WI38 (cell line): ENCODE measurements around the gene TSG101.

Source experiments
- H3K4me3 ChIP-seq: 2 replicates; pipeline ENCODE4 v1.5.1; 2011; ENCODE audit warnings: low read depth, mild to moderate bottlenecking, control low read depth, low read length
- TF ChIP-seq, protein P1 (sequence below): IDR thresholded peaks from 2 replicates; pipeline ENCODE4 v1.5.1; 2012; ENCODE audit warnings: low read depth, mild to moderate bottlenecking, control low read depth, low read length

Gene TSG101

DNA sequence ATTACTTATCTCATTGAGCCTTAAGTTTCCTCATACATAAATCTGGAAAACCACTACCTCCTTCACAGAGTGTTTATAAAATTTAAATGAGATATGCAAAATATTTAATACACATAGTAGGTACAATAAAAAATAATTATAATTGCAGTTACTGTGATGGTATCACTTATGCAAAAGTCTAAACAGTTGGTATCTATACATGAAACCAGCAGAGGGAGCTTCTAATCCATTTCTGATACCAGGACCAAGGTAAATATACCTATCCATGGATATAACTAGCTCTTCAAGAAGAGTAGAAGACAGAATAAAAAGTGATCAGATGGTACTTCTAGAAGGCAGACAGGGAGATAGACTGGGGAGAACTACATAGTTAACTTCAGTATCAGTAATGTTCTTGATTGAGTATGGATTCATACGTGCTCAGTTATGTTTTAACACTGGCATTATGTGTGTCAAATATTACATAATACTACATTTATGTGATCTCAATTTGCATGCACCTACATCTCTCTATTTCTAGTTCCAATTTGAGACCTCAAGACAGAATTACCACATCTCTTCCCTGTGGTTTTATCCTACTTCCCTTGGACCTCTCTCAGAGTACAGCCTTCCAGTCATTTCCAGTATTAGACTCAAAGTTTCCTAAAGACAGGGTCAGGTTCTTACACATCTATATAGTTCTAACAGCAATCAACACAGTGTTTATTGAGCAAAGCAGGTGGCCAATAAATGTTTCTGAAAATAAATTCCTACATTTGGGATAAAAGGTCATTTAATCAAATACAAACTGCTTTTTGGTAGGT is 13.7 kb upstream of the TSG101 start:
- TF ChIP-seq, protein P1, sequence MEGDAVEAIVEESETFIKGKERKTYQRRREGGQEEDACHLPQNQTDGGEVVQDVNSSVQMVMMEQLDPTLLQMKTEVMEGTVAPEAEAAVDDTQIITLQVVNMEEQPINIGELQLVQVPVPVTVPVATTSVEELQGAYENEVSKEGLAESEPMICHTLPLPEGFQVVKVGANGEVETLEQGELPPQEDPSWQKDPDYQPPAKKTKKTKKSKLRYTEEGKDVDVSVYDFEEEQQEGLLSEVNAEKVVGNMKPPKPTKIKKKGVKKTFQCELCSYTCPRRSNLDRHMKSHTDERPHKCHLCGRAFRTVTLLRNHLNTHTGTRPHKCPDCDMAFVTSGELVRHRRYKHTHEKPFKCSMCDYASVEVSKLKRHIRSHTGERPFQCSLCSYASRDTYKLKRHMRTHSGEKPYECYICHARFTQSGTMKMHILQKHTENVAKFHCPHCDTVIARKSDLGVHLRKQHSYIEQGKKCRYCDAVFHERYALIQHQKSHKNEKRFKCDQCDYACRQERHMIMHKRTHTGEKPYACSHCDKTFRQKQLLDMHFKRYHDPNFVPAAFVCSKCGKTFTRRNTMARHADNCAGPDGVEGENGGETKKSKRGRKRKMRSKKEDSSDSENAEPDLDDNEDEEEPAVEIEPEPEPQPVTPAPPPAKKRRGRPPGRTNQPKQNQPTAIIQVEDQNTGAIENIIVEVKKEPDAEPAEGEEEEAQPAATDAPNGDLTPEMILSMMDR: no peak
- no peak overlapping the region for H3K4me3 ChIP-seq

DNA sequence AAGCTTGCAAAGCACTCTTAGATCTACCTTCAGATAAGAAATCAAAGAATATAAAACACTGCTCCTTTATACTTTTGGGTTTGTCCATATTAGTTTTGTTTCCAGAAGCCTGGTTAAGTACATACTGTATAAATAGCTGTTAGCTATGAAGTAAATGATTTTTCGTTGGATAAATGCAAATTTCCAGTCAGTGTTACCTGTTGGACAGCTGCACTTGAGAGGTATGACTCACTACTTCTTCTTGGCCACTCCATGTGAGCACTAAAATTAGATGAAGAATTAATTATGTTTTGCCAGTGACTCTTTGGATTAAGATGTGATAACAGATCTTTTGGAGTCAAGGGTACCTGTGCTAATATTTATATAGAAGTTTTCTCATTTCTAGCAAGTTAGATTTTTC is 9.5 kb upstream of the TSG101 start:
- no peak overlapping the region for H3K4me3 ChIP-seq
- TF ChIP-seq, protein P1: no peak

DNA sequence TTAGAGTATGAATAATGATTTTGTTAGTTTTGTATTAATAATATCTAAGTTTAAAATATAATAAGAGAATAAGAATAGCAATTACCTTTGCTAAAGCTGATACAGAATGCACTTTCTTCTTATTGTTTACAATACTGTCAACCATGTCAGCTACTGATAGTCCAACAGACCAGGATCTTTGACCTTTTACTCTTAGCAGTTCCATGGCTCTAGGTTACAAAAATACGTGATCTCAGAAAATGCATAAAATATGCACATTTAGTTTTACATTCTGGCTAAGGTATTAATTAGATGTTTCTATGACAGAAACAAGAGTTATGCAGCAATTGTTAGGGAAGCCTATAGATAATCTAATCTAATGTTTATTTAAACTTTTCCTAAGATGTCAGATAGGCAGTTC is 7.5 kb upstream of the TSG101 start:
- no peak overlapping the region for H3K4me3 ChIP-seq
- TF ChIP-seq, protein P1: no peak

DNA sequence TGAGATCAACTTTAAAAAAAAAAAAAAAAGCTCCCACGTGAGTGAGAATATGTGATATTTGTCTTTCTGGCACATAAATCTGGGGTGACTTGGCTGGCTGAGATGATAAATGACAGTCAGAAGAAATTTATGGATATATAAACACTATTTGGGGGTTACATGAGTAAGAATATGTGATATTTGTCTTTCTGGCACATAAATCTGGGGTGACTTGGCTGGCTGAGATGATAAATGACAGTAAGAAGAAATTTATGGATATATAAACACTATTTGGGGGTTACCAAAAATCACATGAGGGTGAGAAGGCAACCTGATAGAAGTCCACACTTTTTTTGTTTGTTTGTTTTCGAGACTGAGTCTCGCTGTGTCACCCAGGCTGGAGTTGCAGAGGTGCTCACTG is 6.6 kb upstream of the TSG101 start:
- no peak overlapping the region for H3K4me3 ChIP-seq
- TF ChIP-seq, protein P1: no peak

DNA sequence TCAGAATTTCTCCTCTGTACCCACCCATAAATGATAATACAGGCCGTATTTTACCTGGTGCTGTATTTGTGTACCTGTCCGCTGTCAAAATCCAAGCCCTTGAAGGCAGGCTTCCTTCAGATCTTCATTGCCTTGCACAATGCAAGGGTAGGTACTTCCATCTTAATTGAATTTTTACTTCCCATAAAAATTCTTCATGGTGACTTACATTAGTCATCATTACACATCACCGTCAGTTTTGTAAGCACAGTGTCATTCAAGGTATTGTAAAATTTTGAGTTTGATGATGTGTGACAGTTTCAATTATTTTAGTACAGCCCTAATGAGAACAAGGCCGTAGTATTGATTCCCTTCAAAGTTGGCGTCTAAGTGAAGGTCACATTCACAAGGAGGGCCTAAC is 770 bp upstream of the TSG101 start:
- TF ChIP-seq, protein P1: no peak
- peak overlapping the region; percentile 79 for H3K4me3 ChIP-seq

DNA sequence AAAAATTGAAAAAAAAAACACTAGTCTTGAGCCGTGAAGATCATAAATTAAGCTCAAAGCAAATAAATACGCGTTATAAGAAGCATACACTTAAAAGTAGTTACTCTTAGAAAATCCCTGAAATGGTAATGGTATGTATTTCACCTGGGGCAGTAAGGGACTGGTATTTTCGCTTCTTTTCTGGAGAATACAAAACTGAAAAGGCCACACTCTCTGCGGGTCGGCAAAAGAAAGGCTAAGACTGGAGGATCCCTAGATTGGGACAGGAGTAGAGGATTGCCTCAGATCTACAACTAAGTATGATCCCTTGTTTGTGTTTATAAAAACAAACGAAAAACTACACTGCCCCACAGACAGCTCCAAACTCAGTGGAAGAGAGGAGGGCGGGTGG is 617 bp downstream of the TSG101 start:
- peak overlapping the region; percentile 79 for H3K4me3 ChIP-seq
- TF ChIP-seq, protein P1: no peak

DNA sequence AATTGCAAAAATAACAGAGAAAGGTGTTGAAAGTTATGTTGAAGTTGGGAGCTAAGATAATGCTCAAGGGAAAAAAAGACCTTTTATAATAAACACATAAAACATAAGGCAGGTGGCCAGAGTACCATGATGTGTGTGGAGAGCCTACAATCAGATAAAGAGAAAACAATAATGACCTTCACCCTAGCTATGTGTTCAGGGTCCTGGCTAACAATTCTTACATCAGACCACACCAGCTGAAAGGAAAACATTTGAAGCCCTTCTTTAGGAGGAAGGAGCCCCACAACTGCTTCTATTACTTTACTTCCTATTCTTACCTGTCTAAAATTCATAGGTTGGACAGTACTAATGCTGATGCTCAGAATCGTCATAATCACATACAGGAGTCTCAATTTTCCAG is 2.5 kb downstream of the TSG101 start:
- TF ChIP-seq, protein P1: no peak
- no peak overlapping the region for H3K4me3 ChIP-seq
